Parathyroid adenoma (tissue), 2 donors: ENCODE results near the gene PCDHGB1.
"Not testable (repeated sequence)": the region's sequence is repeated elsewhere in the genome, so short reads cannot be mapped to it uniquely, and the experiment has no call there.

ENCODE experiments used
- H2AFZ ChIP-seq: fragments of 300-600 bp; sonication (generic); one replicate; pipeline ENCODE4 v1.7.0; 2017; ENCODE audit warnings: antibody characterized with exemption, mild to moderate bottlenecking
- H3K27ac ChIP-seq: fragments of 300-600 bp; sonication (generic); one replicate; pipeline ENCODE4 v1.7.0; 2017
- H3K27me3 ChIP-seq: fragments of 300-600 bp; sonication (generic); one replicate; pipeline ENCODE4 v1.7.0; 2017; ENCODE audit warnings: low read length; ENCODE audit not compliant: control insufficient read depth, insufficient read depth
- H3K36me3 ChIP-seq: fragments of 300-600 bp; sonication (generic); one replicate; pipeline ENCODE4 v1.7.0; 2017; ENCODE audit warnings: low read length; ENCODE audit not compliant: control insufficient read depth, insufficient read depth
- H3K4me1 ChIP-seq: fragments of 300-600 bp; sonication (generic); one replicate; pipeline ENCODE4 v1.7.0; 2017; ENCODE audit warnings: control low read depth
- H3K4me2 ChIP-seq: fragments of 300-600 bp; sonication (generic); one replicate; pipeline ENCODE4 v1.7.0; 2017; ENCODE audit warnings: low read length
- H3K4me3 ChIP-seq: fragments of 300-600 bp; sonication (generic); one replicate; pipeline ENCODE4 v1.7.0; 2017; ENCODE audit warnings: low read depth, low read length
- H3K79me2 ChIP-seq: fragments of 300-600 bp; sonication (generic); one replicate; pipeline ENCODE4 v1.7.0; 2017; ENCODE audit warnings: control low read depth
- H3K9ac ChIP-seq: fragments of 300-600 bp; sonication (generic); one replicate; pipeline ENCODE4 v1.7.0; 2017; ENCODE audit warnings: mild to moderate bottlenecking
- H3K9me3 ChIP-seq: fragments of 300-600 bp; sonication (generic); one replicate; pipeline ENCODE4 v1.7.0; 2017; ENCODE audit warnings: low read length; ENCODE audit not compliant: control insufficient read depth
- TF ChIP-seq, protein P1 (sequence below): fragments of 300-600 bp; sonication (generic); IDR thresholded peaks from one replicate; pipeline ENCODE4 v1.7.0; 2017; ENCODE audit warnings: antibody characterized with exemption, mild to moderate bottlenecking
- donor health status: primary hyperparathyroidism.

PCDHGB1 gene

GRCh38 chr5:141349917-141350619, at the start of gene PCDHGB1:
TSS of gene PCDHGB1 (plus strand) at chr5:141350099. CDS start at chr5:141350261, 162 bp downstream.
- TF ChIP-seq, protein P1, sequence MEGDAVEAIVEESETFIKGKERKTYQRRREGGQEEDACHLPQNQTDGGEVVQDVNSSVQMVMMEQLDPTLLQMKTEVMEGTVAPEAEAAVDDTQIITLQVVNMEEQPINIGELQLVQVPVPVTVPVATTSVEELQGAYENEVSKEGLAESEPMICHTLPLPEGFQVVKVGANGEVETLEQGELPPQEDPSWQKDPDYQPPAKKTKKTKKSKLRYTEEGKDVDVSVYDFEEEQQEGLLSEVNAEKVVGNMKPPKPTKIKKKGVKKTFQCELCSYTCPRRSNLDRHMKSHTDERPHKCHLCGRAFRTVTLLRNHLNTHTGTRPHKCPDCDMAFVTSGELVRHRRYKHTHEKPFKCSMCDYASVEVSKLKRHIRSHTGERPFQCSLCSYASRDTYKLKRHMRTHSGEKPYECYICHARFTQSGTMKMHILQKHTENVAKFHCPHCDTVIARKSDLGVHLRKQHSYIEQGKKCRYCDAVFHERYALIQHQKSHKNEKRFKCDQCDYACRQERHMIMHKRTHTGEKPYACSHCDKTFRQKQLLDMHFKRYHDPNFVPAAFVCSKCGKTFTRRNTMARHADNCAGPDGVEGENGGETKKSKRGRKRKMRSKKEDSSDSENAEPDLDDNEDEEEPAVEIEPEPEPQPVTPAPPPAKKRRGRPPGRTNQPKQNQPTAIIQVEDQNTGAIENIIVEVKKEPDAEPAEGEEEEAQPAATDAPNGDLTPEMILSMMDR = no peak
- H3K4me2 ChIP-seq = peak within 1 kb of the TSS; percentile 73
- no peaks in the 10 kb centered on the region for H3K36me3 ChIP-seq
- no peak within 1 kb of the TSS for H2AFZ ChIP-seq
- no peak within 1 kb of the TSS for H3K27ac ChIP-seq
- H3K27me3 ChIP-seq = no peaks in the 10 kb centered on the region
- no peaks in the 10 kb centered on the region for H3K9me3 ChIP-seq
- no peaks in the 10 kb centered on the region for H3K4me1 ChIP-seq
- H3K4me3 ChIP-seq = peak within 1 kb of the TSS; percentile 55
- no peak within 1 kb of the TSS for H3K9ac ChIP-seq
- no peaks in the 10 kb centered on the region for H3K79me2 ChIP-seq

- H3K4me2 ChIP-seq = no peak within 1 kb of the TSS
Observed at GRCh38 chr5:141303756-141304155, 46.1 kb upstream of the PCDHGB1 start, which contains the start of gene SLC25A2. TSS of gene SLC25A2 (minus strand) at chr5:141304049. CDS start at chr5:141303865, 184 bp downstream.

GRCh38 chr5:141306630-141307029, 43.3 kb upstream of the PCDHGB1 start:
- Histone ChIP-seq H3K4me3 (no peak overlapping the region), H3K4me1 (no peaks in the 10 kb centered on the region), H3K4me2 (no peak overlapping the region), H3K9me3 (no peaks in the 10 kb centered on the region), H3K27ac (no peak overlapping the region), H3K79me2 (no peaks in the 10 kb centered on the region), H3K27me3 (no peaks in the 10 kb centered on the region), H3K36me3 (no peaks in the 10 kb centered on the region), H2AFZ (no peak overlapping the region), H3K9ac (no peak overlapping the region)
- TF ChIP-seq, protein P1 = no peak

More at GRCh38 chr5:141303756-141304155, 46.1 kb upstream of the PCDHGB1 start, which contains the start of gene SLC25A2:
- Histone ChIP-seq H3K36me3 (no peaks in the 10 kb centered on the region), H3K27ac (no peak within 1 kb of the TSS), H3K4me1 (no peaks in the 10 kb centered on the region), H3K4me3 (no peak within 1 kb of the TSS), H3K9me3 (no peaks in the 10 kb centered on the region), H3K27me3 (no peaks in the 10 kb centered on the region), H3K9ac (no peak within 1 kb of the TSS), H2AFZ (no peak within 1 kb of the TSS), H3K79me2 (no peaks in the 10 kb centered on the region)
- TF ChIP-seq, protein P1 = no peak

DNA sequence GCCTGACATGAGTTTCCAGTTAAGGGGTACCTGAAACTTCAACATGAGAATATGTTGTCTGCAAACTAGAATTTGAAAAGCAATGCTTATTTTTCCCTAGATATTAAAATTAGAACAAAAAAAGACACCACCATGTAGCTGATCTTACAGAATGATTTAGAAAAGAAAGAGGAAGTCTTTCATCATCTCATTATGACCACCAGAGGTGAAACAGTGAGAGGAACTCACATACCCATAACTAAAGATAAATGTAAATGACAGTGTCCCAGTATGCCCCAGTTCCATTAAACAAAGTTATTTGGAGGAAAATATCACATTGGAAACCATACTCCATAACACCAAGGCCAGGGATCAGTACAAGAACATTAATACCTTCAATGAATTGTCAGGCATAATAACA, 36.2 kb upstream of the PCDHGB1 start:
- TF ChIP-seq, protein P1 = no peak
- H3K27ac ChIP-seq = no peak overlapping the region

GRCh38 chr5:141316963-141317362, 32.9 kb upstream of the PCDHGB1 start:
- H3K4me1 ChIP-seq, H3K4me2 ChIP-seq, H3K9ac ChIP-seq, H2AFZ ChIP-seq, H3K27me3 ChIP-seq, H3K4me3 ChIP-seq, H3K27ac ChIP-seq: not testable (repeated sequence)
- Histone ChIP-seq H3K36me3 (peaks cover 41% of the 10 kb centered on the region), H3K79me2 (peaks cover 13% of the 10 kb centered on the region), H3K9me3 (peaks cover 33% of the 10 kb centered on the region)

More for the DNA sequence above, 36.2 kb upstream of the PCDHGB1 start:
- no peaks in the 10 kb centered on the region for H3K4me1 ChIP-seq
- H2AFZ ChIP-seq = no peak overlapping the region
- peaks cover 21% of the 10 kb centered on the region for H3K36me3 ChIP-seq
- peaks cover 14% of the 10 kb centered on the region for H3K9me3 ChIP-seq
- H3K9ac ChIP-seq = no peak overlapping the region
- no peak overlapping the region for H3K4me2 ChIP-seq
- H3K27me3 ChIP-seq = no peaks in the 10 kb centered on the region
- peaks cover 2% of the 10 kb centered on the region for H3K79me2 ChIP-seq
- H3K4me3 ChIP-seq = no peak overlapping the region
